ENCODE measurements around the gene OPN1SW.

The OPN1SW gene

DNA sequence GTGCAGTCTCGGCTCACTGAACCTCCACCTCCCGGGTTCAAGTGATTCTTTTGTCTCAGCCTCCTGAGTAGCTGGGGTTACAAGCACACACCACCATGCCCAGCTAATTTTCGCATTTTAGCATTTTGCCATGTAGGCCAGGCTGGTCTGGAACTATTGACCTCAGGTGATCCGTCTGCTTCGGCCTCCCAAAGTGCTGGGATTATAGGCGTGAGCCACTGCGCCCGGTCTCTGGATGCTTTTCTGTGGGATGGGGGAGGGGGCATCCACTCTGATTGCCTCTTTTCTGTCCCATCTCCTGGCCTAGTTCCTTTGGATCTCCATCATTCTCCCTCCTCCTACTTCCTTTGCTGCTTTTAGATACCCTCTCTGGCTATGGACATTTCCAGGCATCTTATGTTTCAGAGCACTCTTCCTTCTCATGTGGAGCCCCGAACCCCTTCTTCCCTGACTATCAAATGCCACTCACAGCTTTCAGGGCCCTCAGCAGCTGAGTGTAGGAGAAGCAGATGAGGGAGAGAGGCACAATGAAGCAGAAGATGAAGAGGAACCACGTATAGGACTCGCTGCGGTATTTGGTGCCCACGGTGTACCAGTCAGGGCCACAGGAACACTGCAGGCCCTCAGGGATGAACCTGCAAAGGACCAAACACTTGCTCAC lies 1.4 kb downstream of the OPN1SW start:
- no peak overlapping the region for H3K4me3 ChIP-seq (ENCODE audit: low read length)
- DNase-seq (ENCODE audit: low read depth, low spot score), result no peak

GRCh38 chr7:128773604-128774003 lies 2.0 kb downstream of the OPN1SW start:
- no peak overlapping the region for H3K4me3 ChIP-seq (ENCODE audit: low read length)
- no peak for DNase-seq (ENCODE audit: low read depth, low spot score)

DNA sequence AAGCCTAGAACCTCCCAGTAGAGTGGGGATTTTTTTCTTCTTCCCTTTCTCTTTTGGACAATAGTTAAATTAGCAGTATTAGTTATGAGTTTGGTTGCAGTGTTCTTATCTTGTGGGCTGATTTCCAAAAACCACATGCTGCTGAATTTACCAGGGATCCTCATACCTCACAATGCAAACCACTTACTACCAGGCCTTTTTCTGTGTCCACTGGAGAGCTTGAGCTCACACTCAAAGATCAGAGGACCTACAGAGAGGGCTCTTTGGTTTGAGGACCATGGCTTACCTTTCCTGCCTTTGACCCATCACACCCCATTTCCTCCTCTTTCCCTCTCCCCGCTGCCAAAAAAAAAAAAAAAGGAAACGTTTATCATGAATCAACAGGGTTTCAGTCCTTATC lies 5.4 kb downstream of the OPN1SW start:
- H3K4me3 ChIP-seq (ENCODE audit: low read length), result no peak overlapping the region
- DNase-seq (ENCODE audit: low read depth, low spot score), result no peak

- no peak overlapping the region for H3K4me3 ChIP-seq (ENCODE audit: low read length)
- DNase-seq (ENCODE audit: low read depth, low spot score), result no peak
Measured at GRCh38 chr7:128767475-128768110, 8.0 kb downstream of the OPN1SW start.

- no peak for DNase-seq (ENCODE audit: low read depth, low spot score)
- H3K4me3 ChIP-seq (ENCODE audit: low read length), result no peak overlapping the region
Measured at GRCh38 chr7:128763541-128763940, 12.1 kb downstream of the OPN1SW start.

DNA sequence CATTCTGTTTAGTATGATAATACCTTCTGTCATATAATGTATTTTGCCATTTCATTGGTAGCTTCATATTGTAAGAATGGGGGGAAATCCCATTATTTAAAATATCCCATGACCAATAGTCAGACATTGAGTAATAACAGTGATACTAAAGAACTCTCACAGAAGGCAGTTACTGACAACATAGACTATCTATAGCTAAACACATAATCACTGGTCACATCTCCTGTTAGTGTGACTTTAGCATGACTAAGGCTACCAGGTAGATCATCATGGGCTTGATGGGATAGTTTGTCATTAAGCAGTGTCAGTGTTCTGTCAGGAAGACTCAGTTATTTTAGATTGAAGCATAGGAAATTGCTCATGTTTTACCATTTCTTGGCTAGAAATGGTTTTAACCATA lies 16.4 kb downstream of the OPN1SW start:
- H3K4me3 ChIP-seq (ENCODE audit: low read length), result no peak overlapping the region
- DNase-seq (ENCODE audit: low read depth, low spot score), result no peak

- H3K4me3 ChIP-seq (ENCODE audit: low read length), result no peak overlapping the region
- no peak for DNase-seq (ENCODE audit: low read depth, low spot score)
Measured at GRCh38 chr7:128758553-128758952, 17.0 kb downstream of the OPN1SW start.

DNA sequence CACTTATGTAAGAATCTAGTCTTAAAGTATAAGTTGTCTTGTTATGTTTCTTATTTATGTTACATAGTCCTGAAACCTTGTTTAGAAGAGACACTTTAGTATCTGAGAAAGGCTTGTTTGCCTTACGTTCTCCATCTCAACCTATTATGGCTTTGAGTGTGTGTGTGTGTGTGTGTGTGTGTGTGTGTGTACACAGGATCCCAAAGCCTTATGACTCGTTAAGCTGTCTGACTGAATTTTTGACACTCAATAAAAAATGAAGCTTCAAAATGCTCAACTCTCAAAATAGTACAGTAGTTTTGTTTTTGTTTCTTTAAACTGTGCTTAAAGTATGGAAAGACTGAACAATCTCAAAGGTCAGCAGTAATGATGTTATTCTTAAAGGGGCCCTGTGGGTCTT lies 18.4 kb downstream of the OPN1SW start:
- no peak overlapping the region for H3K4me3 ChIP-seq (ENCODE audit: low read length)
- DNase-seq (ENCODE audit: low read depth, low spot score), result no peak

DNA sequence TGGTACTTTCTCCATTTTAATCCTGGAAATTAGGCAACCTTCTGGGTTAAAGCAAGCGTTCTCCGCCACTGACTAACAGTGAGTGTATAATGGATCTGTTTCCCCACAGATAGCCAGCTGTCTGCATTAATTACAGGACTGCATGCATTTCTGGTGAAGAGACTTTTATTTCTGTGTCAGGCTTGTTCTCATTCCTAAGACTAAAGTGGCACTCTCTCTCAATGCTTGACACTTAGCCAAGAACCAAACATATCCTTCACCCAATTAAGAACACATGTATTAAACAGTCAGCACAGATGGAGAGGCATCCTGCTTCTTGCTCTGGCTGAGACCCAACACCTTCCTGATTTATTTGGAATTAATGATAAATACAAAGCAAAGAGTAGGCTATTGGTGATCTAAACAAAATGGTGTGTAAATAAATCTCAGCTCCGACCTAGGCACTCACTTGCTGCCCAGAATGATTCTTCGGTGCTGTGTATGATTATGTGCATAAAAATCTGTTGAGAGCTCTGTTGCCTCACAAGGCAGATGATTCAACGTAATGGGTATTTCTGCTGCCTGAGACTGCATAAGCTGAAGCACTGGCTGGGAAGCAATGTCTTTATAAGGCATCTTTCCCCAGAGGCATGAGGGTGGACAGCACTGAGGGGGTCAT lies 19.6 kb downstream of the OPN1SW start:
- H3K4me3 ChIP-seq (ENCODE audit: low read length), result no peak overlapping the region
- no peak for DNase-seq (ENCODE audit: low read depth, low spot score)

DNA sequence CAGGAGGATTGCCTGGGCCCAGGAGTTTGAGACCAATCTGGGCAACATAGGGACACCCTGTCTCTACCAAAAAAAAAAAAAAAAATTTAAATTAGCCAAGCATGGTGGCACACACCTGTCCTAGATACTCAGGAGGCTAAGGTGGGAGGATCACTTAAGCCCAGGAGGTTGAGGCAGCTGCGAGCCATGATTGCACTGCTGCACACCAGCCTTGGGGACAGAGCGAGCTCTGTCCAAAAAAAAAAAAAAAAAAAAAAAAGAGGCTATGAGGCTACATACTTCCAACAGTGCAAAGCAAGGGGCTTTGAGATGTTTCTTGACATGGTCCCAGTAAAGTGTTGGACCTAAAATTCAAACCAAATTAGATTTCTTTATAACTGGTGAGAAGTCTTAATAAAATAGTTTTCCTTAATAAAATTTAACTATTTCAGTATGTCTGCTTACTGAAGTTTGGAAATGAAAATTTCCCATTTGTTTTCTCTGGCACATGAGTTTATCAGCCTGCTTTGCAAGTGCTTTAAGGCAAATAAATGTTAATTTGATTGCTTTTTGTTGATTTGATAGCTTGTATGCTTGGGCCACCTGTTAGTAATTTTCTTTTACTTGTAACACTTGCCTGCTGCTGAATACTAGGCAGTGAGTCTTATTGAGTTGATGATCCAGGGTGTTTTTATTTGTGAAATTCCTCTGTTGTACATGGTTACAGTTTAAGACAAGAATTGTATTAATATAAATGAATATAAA lies 20.3 kb downstream of the OPN1SW start:
- no peak overlapping the region for H3K4me3 ChIP-seq (ENCODE audit: low read length)
- no peak for DNase-seq (ENCODE audit: low read depth, low spot score)

- no peak for DNase-seq (ENCODE audit: low read depth, low spot score)
- H3K4me3 ChIP-seq (ENCODE audit: low read length), result no peak overlapping the region
Measured at GRCh38 chr7:128752251-128752650, 23.3 kb downstream of the OPN1SW start.

GRCh38 chr7:128747327-128748079 lies 28.1 kb downstream of the OPN1SW start:
- no peak overlapping the region for H3K4me3 ChIP-seq (ENCODE audit: low read length)
- no peak for DNase-seq (ENCODE audit: low read depth, low spot score)

DNA sequence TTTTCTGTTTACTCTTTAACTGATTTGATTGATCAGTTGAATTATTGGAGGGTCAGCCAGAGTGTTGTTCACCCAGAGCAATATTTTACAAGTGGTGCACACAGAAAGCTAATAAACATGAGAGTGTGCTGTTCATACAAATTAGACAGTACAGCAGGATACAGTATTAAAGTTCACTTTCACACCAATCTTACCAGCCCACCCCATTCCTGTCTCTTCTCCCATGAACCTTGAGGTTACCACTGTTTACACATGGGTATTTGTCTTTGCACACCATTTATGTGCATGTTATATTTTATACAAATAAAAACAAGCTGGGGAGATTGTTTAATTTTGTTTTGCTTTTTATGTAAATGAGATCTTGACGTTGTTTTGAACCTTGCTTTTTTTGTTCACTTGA lies 29.9 kb downstream of the OPN1SW start:
- H3K4me3 ChIP-seq (ENCODE audit: low read length), result no peak overlapping the region
- no peak for DNase-seq (ENCODE audit: low read depth, low spot score)

DNA sequence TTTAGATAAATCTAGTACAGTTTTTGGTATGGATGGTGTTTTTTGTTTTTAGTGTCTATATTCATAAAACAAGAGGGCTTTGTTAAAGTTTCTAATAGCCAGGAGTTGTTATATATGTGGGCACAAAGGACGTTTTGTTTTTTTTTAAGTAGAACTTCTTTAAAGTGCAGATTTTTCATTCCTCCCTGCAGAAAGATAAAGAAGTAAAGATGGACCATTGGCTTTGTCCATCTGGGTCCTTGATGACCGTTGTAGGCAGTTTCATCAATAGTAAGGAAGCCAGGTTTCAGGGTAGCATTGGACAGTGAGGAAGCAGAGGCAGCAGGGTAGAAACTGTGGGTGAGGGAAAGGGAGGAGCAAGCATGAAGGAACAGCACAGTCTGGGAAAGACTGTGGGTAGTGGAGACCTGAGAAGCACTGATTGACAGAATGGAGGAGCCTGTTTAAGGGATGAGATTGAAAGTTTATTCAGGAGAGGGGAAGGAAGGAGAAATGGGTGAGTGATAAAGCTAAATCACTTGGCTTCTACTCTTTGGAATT lies 31.2 kb downstream of the OPN1SW start:
- DNase-seq (ENCODE audit: low read depth, low spot score), result no peak
- no peak overlapping the region for H3K4me3 ChIP-seq (ENCODE audit: low read length)

GRCh38 chr7:128743112-128743772 lies 32.4 kb downstream of the OPN1SW start:
- no peak for DNase-seq (ENCODE audit: low read depth, low spot score)

GRCh38 chr7:128742206-128742605 lies 33.4 kb downstream of the OPN1SW start:
- DNase-seq (ENCODE audit: low read depth, low spot score), result no peak
- H3K4me3 ChIP-seq (ENCODE audit: low read length), result no peak overlapping the region

More at GRCh38 chr7:128743112-128743772, 32.4 kb downstream of the OPN1SW start:
- H3K4me3 ChIP-seq (ENCODE audit: low read length), result no peak overlapping the region

DNA sequence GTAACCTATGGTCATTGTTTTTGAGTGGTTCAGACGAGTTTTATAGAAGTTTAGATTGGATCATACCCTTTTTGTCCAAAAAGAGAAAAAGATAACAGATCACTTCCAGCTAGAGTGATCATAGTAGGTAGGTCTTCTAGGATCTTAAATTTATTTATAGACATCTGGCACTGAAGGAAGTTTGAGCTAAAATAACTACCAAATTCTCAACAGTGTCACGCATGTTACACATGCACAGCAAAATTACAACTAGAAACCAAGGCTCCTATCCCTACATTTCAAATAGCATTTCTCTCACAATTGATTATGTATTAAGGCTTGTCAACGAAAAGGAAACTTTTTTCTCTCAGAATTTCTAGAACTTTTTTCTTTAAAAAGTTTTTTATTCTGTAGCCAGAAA lies 34.1 kb downstream of the OPN1SW start:
- DNase-seq (ENCODE audit: low read depth, low spot score), result no peak
- H3K4me3 ChIP-seq (ENCODE audit: low read length), result no peak overlapping the region

- H3K4me3 ChIP-seq (ENCODE audit: low read length), result no peak overlapping the region
- no peak for DNase-seq (ENCODE audit: low read depth, low spot score)
Measured at GRCh38 chr7:128740996-128741395, 34.6 kb downstream of the OPN1SW start.
